Measurements from ENCODE around the gene FAM149A. TPM values are rescaled to one million over a fixed set of nuclear protein-coding genes. Genes with fewer than 3 reads are reported as not detected.

Gene FAM149A
- total and polyA plus RNA-seq, 8 donors = 5.6 to 101 (median 29.6) TPM

DNA sequence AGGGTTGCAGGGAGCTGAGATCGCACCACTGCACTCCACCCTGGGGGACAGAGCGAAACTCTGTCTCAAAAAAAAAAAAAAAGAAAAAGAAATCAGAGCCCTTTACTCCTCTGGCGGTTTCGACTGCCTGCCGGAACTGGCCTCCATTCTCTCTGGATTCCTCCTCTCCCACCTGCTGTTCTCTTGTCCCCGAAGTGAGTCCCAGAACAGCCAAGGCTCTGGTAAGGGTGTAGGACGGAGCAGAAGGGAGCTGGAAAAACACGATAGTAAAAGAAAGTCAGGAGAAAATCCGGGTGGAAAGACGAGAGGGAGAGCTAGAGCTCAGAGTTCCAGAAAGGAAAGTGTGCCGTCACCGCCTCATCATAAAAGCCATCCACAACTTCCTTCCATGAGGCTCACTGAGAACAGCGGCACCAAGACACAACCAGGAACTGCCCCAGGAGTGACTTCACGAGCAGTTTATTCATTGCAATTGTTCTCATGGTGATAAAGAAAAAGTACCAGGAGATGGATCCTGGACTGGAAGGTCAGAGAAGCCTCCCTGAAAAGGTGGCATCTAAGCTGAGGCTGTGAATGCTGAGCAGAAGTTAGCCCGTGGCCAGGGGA, 23.2 kb upstream of the FAM149A start:
- H3K4me1 ChIP-seq = no peaks in the 10 kb centered on the region
- H3K4me3 ChIP-seq = no peak overlapping the region
- intact Hi-C loops (cut with DNase I; ENCODE audit: low total_unique reads) = no loop called here
- H3K9me3 ChIP-seq = no peaks in the 10 kb centered on the region
- no peaks in the 10 kb centered on the region for H3K27me3 ChIP-seq
- H3K36me3 ChIP-seq = peaks cover 0 to 29% (median 25%) of the 10 kb centered on the region in 4 donors
- DNase-seq = no peak
- WGBS, 5 donors = 87 to 88% (median 88%) methylated on average over 15 of the region's 15 CpGs
- no peak for TF ChIP-seq EP300 (IDR thresholded peaks at IDR 0.05)
- no peak for TF ChIP-seq POLR2A (IDR thresholded peaks at IDR 0.05)
- TF ChIP-seq CTCF (IDR thresholded peaks at IDR 0.05) = no peak
- TF ChIP-seq POLR2AphosphoS5 (IDR thresholded peaks at IDR 0.05) = no peak
- H3K27ac ChIP-seq = no peak overlapping the region

GRCh38 chr4:186082221-186082620, 22.3 kb upstream of the FAM149A start:
- Histone ChIP-seq H3K9me3 (no peaks in the 10 kb centered on the region), H3K4me3 (no peak overlapping the region), H3K36me3 (peaks cover 0 to 29% (median 25%) of the 10 kb centered on the region in 4 donors), H3K27me3 (no peaks in the 10 kb centered on the region), H3K27ac (no peak overlapping the region), H3K4me1 (no peaks in the 10 kb centered on the region)
- intact Hi-C loops (cut with DNase I; ENCODE audit: low total_unique reads) = no loop called here
- WGBS, 5 donors = 57 to 73% (median 70%) methylated on average over 4 of the region's 4 CpGs
- TF ChIP-seq POLR2AphosphoS5 (IDR thresholded peaks at IDR 0.05) (no peak), POLR2A (IDR thresholded peaks at IDR 0.05) (no peak), CTCF (IDR thresholded peaks at IDR 0.05) (no peak), EP300 (IDR thresholded peaks at IDR 0.05) (no peak)
- DNase-seq = peak in 1 of 2 donors; percentile 48

DNA sequence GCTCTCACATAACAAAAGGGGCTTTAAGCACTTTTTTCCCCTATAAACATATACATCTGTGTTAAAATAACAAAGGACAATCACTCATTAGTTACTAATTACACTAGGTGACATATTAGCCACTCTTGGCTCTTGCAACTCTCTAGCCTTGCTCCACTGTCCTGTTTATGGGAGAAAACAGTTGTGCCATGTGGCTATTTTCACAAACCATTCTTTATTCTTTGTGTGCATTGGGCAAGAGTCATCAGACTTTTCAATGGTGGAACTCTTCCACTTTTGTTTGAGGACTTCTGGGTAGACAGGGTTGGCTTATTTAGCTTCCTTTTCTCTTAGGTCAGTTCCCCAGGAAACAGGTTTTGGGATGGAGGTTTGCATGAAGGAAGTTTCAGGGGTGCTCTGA, 16.0 kb upstream of the FAM149A start:
- H3K4me1 ChIP-seq = no peaks in the 10 kb centered on the region
- DNase-seq = no peak
- peaks cover 0 to 7% (median under 1%) of the 10 kb centered on the region in 4 donors for H3K36me3 ChIP-seq
- TF ChIP-seq POLR2A (IDR thresholded peaks at IDR 0.05) (no peak), EP300 (IDR thresholded peaks at IDR 0.05) (no peak)
- H3K27ac ChIP-seq = no peak overlapping the region
- H3K9me3 ChIP-seq = peaks cover 0 to 9% (median 4%) of the 10 kb centered on the region in 4 donors
- no peak overlapping the region for H3K4me3 ChIP-seq
- H3K27me3 ChIP-seq = no peaks in the 10 kb centered on the region
- intact Hi-C loops (cut with DNase I; ENCODE audit: low total_unique reads) = no loop called here

GRCh38 chr4:186092296-186092695, 12.2 kb upstream of the FAM149A start:
- Histone ChIP-seq H3K36me3 (no peaks in the 10 kb centered on the region), H3K27me3 (no peaks in the 10 kb centered on the region), H3K9me3 (peaks cover 0 to 9% (median 4%) of the 10 kb centered on the region in 4 donors), H3K27ac (no peak overlapping the region), H3K4me1 (peaks cover 0 to 12% (median 0%) of the 10 kb centered on the region in 4 donors), H3K4me3 (no peak overlapping the region)
- WGBS, 5 donors = 91 to 95% (median 92%) methylated on average over 14 to 17 of the region's 17 CpGs
- TF ChIP-seq POLR2AphosphoS5 (IDR thresholded peaks at IDR 0.05) = no peak
- no peak for TF ChIP-seq CTCF (IDR thresholded peaks at IDR 0.05)
- no peak for TF ChIP-seq EP300 (IDR thresholded peaks at IDR 0.05)
- intact Hi-C loops (cut with DNase I; ENCODE audit: low total_unique reads) = no loop called here
- no peak for DNase-seq

GRCh38 chr4:186095406-186095805, 9.1 kb upstream of the FAM149A start:
- intact Hi-C loops (cut with DNase I; ENCODE audit: low total_unique reads) = no loop called here
- Histone ChIP-seq H3K4me1 (peaks cover 0 to 12% (median 0%) of the 10 kb centered on the region in 4 donors), H3K36me3 (no peaks in the 10 kb centered on the region), H3K27me3 (no peaks in the 10 kb centered on the region), H3K4me3 (peak overlapping the region in 2 of 4 donors; percentile 9 to 15), H3K27ac (peak overlapping the region in 2 of 5 donors; percentile 26 to 70), H3K9me3 (peaks cover 0 to 5% (median 2%) of the 10 kb centered on the region in 4 donors)
- no peak for DNase-seq
- TF ChIP-seq EP300 (IDR thresholded peaks at IDR 0.05) = no peak
- no peak for TF ChIP-seq POLR2A (IDR thresholded peaks at IDR 0.05)
- no peak for TF ChIP-seq CTCF (IDR thresholded peaks at IDR 0.05)
- TF ChIP-seq POLR2AphosphoS5 (IDR thresholded peaks at IDR 0.05) = no peak
- 33 to 57% (median 51%) methylated on average over 13 of the region's 13 CpGs for WGBS, 5 donors

All from stomach (tissue), 9 donors.